ENCODE results near the gene PRM2. TPM values are rescaled to one million over a fixed set of nuclear protein-coding genes. Genes with fewer than 3 reads are reported as not detected.
"Not testable (repeated sequence)": the region's sequence is repeated elsewhere in the genome, so short reads cannot be mapped to it uniquely, and the experiment has no call there.

PRM2 gene
- total RNA-seq, 4 donors from 2014 or later = not detected

- no peak for ATAC-seq (ENCODE audit: low FRiP score)
- TF ChIP-seq, protein P1, sequence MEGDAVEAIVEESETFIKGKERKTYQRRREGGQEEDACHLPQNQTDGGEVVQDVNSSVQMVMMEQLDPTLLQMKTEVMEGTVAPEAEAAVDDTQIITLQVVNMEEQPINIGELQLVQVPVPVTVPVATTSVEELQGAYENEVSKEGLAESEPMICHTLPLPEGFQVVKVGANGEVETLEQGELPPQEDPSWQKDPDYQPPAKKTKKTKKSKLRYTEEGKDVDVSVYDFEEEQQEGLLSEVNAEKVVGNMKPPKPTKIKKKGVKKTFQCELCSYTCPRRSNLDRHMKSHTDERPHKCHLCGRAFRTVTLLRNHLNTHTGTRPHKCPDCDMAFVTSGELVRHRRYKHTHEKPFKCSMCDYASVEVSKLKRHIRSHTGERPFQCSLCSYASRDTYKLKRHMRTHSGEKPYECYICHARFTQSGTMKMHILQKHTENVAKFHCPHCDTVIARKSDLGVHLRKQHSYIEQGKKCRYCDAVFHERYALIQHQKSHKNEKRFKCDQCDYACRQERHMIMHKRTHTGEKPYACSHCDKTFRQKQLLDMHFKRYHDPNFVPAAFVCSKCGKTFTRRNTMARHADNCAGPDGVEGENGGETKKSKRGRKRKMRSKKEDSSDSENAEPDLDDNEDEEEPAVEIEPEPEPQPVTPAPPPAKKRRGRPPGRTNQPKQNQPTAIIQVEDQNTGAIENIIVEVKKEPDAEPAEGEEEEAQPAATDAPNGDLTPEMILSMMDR (IDR thresholded peaks at IDR 0.05) = no peak
- no peak for DNase-seq (ENCODE audit: low spot score)
Observed at GRCh38 chr16:11295672-11296071, 19.4 kb upstream of the PRM2 start.

DNA sequence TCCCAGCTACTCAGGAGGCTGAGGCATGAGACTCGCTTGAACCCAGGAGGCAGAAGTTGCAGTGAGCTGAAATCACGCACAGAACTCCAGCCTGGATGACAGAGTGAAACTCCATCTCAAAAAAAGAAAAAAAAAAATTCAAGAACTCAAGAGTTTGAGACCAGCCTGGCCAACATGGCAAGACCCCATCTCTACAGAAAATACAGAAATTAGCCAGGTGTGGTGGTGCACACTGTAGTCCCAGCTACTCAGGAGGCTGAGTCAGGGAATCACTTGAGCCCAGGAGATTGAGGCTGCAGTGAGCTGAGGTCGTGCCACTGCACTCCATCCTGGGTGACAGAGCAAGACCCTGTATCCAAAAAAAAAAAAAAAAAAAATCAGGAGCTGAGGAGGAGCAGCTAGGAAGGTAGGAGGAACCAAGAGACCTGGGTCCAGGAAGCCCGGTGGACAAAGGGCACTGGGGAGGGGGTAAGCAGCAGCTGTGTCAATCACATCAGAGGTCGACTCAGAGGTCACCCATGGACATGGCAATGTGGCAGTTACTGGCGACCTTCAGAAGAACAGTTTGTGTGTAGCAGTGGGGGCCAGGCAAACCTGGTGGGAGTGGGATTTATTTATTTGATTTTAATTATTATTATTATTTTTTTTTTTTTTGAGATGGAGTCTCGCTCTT lies 15.9 kb upstream of the PRM2 start:
- no peak for ATAC-seq (ENCODE audit: low FRiP score)
- no peak for DNase-seq (ENCODE audit: low spot score)
- TF ChIP-seq, protein P1 (IDR thresholded peaks at IDR 0.05) = no peak

GRCh38 chr16:11291091-11291703 lies 14.9 kb upstream of the PRM2 start:
- TF ChIP-seq, protein P1 (IDR thresholded peaks at IDR 0.05) = no peak
- ATAC-seq (ENCODE audit: low FRiP score) (no peak), DNase-seq (ENCODE audit: low spot score) (no peak)

GRCh38 chr16:11290102-11290893 lies 14.0 kb upstream of the PRM2 start:
- DNase-seq (ENCODE audit: low spot score) = no peak
- TF ChIP-seq, protein P1 (IDR thresholded peaks at IDR 0.05) = no peak
- no peak for ATAC-seq (ENCODE audit: low FRiP score)

GRCh38 chr16:11289696-11290095 lies 13.4 kb upstream of the PRM2 start:
- ATAC-seq (ENCODE audit: low FRiP score); DNase-seq (ENCODE audit: low spot score): not testable (repeated sequence)

- TF ChIP-seq, protein P1 (IDR thresholded peaks at IDR 0.05) = no peak
- no peak for ATAC-seq (ENCODE audit: low FRiP score)
Observed at GRCh38 chr16:11289202-11289601, 12.9 kb upstream of the PRM2 start.

GRCh38 chr16:11285842-11286241 lies 9.6 kb upstream of the PRM2 start:
- no peak for ATAC-seq (ENCODE audit: low FRiP score)
- TF ChIP-seq, protein P1 (IDR thresholded peaks at IDR 0.05) = no peak

More at GRCh38 chr16:11289202-11289601, 12.9 kb upstream of the PRM2 start:
- no peak for DNase-seq (ENCODE audit: low spot score)

More at GRCh38 chr16:11285842-11286241, 9.6 kb upstream of the PRM2 start:
- no peak for DNase-seq (ENCODE audit: low spot score)

All from omental fat pad (tissue), 4 donors.